HAP-1 (cell line): ENCODE data around the gene LAMA3.

Experiments
- DNase-seq, 2 experiments: peaks; one replicate each; pipeline ENCODE4 v3.0.0-alpha.2; 2016 to 2020; ENCODE audit warnings: low spot score in 2 of 2
- H3K27me3 ChIP-seq: fragments of 250-450 bp; sonication (Bioruptor Pico); 2 replicates; pipeline ENCODE4 v1.5.1; 2020; ENCODE audit warnings: low read depth, mild to moderate bottlenecking, moderate library complexity
- H3K36me3 ChIP-seq: fragments of 250-450 bp; sonication (Bioruptor Pico); replicated peaks from 2 replicates; pipeline ENCODE4 v1.5.1; 2020; ENCODE audit warnings: mild to moderate bottlenecking
- H3K4me1 ChIP-seq: fragments of 250-450 bp; sonication (Bioruptor Pico); 2 replicates; pipeline ENCODE4 v1.5.1; 2020; ENCODE audit warnings: mild to moderate bottlenecking
- H3K4me3 ChIP-seq: fragments of 250-450 bp; sonication (Bioruptor Pico); 2 replicates; pipeline ENCODE4 v1.5.1; 2020; ENCODE audit warnings: mild to moderate bottlenecking, moderate library complexity
- H3K9me3 ChIP-seq: fragments of 250-450 bp; sonication (Bioruptor Pico); 2 replicates; pipeline ENCODE4 v1.5.1; 2020; ENCODE audit warnings: mild to moderate bottlenecking, moderate library complexity
- in situ Hi-C: fragments of 300-500 bp; cut with MboI; formaldehyde crosslinking; loops from 3 replicates; pipeline ENCODE4 v1.14.3; 2020; ENCODE audit warnings: low sequenced_read_pairs, inconsistent platforms, mixed read lengths

LAMA3 gene

GRCh38 chr18:23963443-23964165, 274.4 kb downstream of the LAMA3 start:
- Histone ChIP-seq H3K4me3 (no peak overlapping the region), H3K36me3 (no peaks in the 10 kb centered on the region), H3K9me3 (no peaks in the 10 kb centered on the region), H3K27me3 (peaks cover 3% of the 10 kb centered on the region), H3K4me1 (no peaks in the 10 kb centered on the region)
- in situ Hi-C loops: no loop called here
- DNase-seq: no peak

GRCh38 chr18:23964282-23965238, 275.3 kb downstream of the LAMA3 start:
- in situ Hi-C loops: no loop called here

GRCh38 chr18:23966909-23967308, 277.7 kb downstream of the LAMA3 start:
- Histone ChIP-seq H3K4me3 (no peak overlapping the region), H3K4me1 (no peaks in the 10 kb centered on the region), H3K36me3 (no peaks in the 10 kb centered on the region), H3K27me3 (peaks cover 2% of the 10 kb centered on the region; the same call in 1 of the 2 replicates), H3K9me3 (no peaks in the 10 kb centered on the region)
- no peak for DNase-seq
- in situ Hi-C loops: no loop called here

More at GRCh38 chr18:23964282-23965238, 275.3 kb downstream of the LAMA3 start:
- H3K4me3 ChIP-seq: no peak overlapping the region
- H3K27me3 ChIP-seq: peaks cover 3% of the 10 kb centered on the region
- H3K36me3 ChIP-seq: no peaks in the 10 kb centered on the region
- DNase-seq: no peak
- H3K4me1 ChIP-seq: no peaks in the 10 kb centered on the region
- no peaks in the 10 kb centered on the region for H3K9me3 ChIP-seq

- H3K27me3 ChIP-seq: no peaks in the 10 kb centered on the region
- in situ Hi-C loops: no loop called here
- no peaks in the 10 kb centered on the region for H3K36me3 ChIP-seq
- no peaks in the 10 kb centered on the region for H3K4me1 ChIP-seq
- no peak overlapping the region for H3K4me3 ChIP-seq
- no peaks in the 10 kb centered on the region for H3K9me3 ChIP-seq
- no peak for DNase-seq
Measured at GRCh38 chr18:23967321-23968089, 278.3 kb downstream of the LAMA3 start.

GRCh38 chr18:23968638-23969604, 279.7 kb downstream of the LAMA3 start:
- H3K4me1 ChIP-seq: no peaks in the 10 kb centered on the region
- no peak for DNase-seq
- no peaks in the 10 kb centered on the region for H3K36me3 ChIP-seq
- H3K9me3 ChIP-seq: no peaks in the 10 kb centered on the region
- no peaks in the 10 kb centered on the region for H3K27me3 ChIP-seq
- in situ Hi-C loops: no loop called here
- H3K4me3 ChIP-seq: no peak overlapping the region

GRCh38 chr18:23969664-23970063, 280.4 kb downstream of the LAMA3 start:
- no peak for DNase-seq
- in situ Hi-C loops: no loop called here
- Histone ChIP-seq H3K9me3 (no peaks in the 10 kb centered on the region), H3K4me1 (no peaks in the 10 kb centered on the region), H3K36me3 (no peaks in the 10 kb centered on the region), H3K4me3 (no peak overlapping the region), H3K27me3 (no peaks in the 10 kb centered on the region)

GRCh38 chr18:23970161-23971096, 281.2 kb downstream of the LAMA3 start:
- in situ Hi-C loops: no loop called here
- no peaks in the 10 kb centered on the region for H3K36me3 ChIP-seq
- no peaks in the 10 kb centered on the region for H3K9me3 ChIP-seq
- no peaks in the 10 kb centered on the region for H3K27me3 ChIP-seq
- no peak for DNase-seq
- no peak overlapping the region for H3K4me3 ChIP-seq
- no peaks in the 10 kb centered on the region for H3K4me1 ChIP-seq

GRCh38 chr18:23971097-23971440, 281.8 kb downstream of the LAMA3 start:
- H3K27me3 ChIP-seq: no peaks in the 10 kb centered on the region
- H3K4me1 ChIP-seq: no peaks in the 10 kb centered on the region
- no peak overlapping the region for H3K4me3 ChIP-seq
- in situ Hi-C loops: no loop called here
- H3K36me3 ChIP-seq: no peaks in the 10 kb centered on the region
- no peak for DNase-seq
- no peaks in the 10 kb centered on the region for H3K9me3 ChIP-seq

- Histone ChIP-seq H3K27me3 (peaks cover 3% of the 10 kb centered on the region; the same call in 1 of the 2 replicates), H3K9me3 (no peaks in the 10 kb centered on the region), H3K4me3 (no peak overlapping the region), H3K4me1 (no peaks in the 10 kb centered on the region), H3K36me3 (no peaks in the 10 kb centered on the region)
- DNase-seq: no peak
- in situ Hi-C loops: no loop called here
Measured at GRCh38 chr18:23971666-23972230, 282.5 kb downstream of the LAMA3 start.

- Histone ChIP-seq H3K36me3 (no peaks in the 10 kb centered on the region), H3K4me1 (no peaks in the 10 kb centered on the region), H3K27me3 (peaks cover 3% of the 10 kb centered on the region; the same call in 1 of the 2 replicates), H3K4me3 (no peak overlapping the region), H3K9me3 (no peaks in the 10 kb centered on the region)
- in situ Hi-C loops: no loop called here
- DNase-seq: no peak
Measured at GRCh38 chr18:23972453-23972852, 283.2 kb downstream of the LAMA3 start.

GRCh38 chr18:23977103-23977502, 287.9 kb downstream of the LAMA3 start:
- no peak for DNase-seq
- Histone ChIP-seq H3K27me3 (peaks cover 3% of the 10 kb centered on the region; the same call in 1 of the 2 replicates), H3K4me1 (no peaks in the 10 kb centered on the region), H3K9me3 (no peaks in the 10 kb centered on the region), H3K36me3 (no peaks in the 10 kb centered on the region), H3K4me3 (no peak overlapping the region)
- in situ Hi-C loops: no loop called here
